CD4-positive, alpha-beta T cell treated with Interleukin-1 beta for 1 hour (primary cell): ENCODE results near the gene RPL12.
A peak's percentile ranks its signal among the peaks of the same experiment; 100 is the strongest.

Source experiments
- DNase-seq, 2 donors: peaks; one replicate each; pipeline ENCODE4 v3.0.0-alpha.2; 2020 to 2022

RPL12 gene

DNA sequence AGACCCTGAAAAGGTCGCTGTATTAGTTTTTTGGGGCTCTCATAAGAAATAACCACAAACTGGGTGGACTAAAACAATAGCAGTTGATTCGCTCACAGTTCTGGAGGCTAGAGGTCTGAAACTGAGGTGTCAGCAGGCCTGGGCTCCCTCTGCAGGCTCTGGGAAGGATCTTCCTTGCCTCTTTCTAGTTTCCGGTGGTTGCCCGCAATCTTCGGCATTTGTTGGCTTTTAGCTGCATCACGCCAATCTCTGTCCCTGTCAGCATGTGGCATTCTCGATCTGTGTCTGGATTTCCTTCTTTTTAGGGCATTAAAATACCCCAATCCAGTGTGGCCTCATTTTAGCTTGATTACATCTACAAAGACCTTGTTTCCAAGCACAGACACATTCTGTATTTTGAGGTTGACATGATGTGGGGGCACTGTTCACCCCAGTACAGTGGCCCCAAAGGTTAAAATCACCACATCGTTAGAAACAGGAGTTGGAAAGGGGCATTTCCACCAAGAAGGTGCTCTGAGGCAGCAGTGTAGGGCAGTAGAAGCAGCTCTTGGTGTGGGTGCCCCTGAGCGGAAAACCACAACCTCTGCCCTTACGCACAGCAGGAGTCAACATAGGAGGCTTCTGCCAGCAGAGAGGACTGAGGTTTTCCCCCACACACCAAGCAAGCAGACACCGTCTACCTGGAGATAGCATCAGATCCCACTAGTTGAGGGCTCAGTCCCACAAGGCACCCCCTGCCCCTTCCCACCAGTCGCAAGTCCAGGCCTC is 13.5 kb downstream of the RPL12 start:
- peak; percentile 31 to 33 for DNase-seq

DNA sequence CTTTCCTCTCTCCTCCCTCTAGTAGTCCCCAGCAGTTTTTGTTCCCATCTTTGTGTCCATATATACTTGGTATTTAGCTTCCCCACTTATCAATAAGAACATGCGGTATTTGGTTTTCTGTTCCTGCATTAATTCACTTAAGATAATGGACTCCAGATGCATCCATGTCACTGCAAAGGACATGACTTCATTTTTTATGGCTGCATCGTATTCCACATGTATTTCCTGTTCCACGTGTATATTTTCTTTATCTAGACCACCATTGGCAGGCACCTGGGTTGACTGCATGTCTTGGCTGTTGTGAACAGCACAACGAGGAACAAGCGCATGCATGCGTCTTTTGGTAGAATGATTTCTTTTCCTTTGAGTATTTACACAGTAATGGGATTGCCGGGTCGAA is 20.8 kb downstream of the RPL12 start:
- no peak for DNase-seq

DNA sequence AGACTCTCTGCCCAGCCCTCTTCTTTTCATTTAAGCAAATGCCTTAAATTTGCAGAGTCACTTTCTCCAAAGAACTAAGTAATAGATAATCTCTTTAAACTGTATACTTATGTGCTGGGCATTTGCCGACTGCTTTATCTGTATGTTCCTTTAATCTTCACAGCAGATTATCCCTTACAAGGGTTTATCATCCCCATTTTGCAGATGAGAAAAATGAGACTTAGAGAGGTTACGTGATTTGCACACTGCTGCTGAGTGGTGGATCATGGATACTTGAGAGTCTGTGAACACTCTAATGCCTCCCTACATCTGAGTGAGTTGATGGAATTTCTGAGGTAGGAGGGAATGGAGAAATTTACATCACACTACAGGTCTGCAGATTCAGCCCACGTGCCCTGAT is 22.9 kb downstream of the RPL12 start:
- no peak for DNase-seq

DNA sequence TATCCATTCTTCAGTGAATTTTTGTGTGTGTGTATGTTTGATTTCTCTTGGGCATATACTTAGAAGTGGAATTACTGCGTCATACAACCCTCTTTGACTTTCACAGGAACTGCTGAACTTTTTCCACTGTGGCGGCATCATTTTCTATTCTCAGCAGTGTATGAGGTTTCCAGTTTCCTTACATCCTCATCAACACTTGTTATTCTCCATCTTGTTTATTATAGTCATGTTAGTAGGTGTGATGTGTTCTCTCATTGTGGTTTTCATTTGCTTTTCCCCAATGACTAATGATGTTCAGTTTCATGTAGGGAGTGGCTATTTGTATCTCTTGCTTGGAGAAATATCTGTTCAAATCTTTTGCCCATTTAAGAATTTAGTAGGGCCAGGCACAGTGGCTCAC is 24.4 kb downstream of the RPL12 start:
- DNase-seq: no peak

DNA sequence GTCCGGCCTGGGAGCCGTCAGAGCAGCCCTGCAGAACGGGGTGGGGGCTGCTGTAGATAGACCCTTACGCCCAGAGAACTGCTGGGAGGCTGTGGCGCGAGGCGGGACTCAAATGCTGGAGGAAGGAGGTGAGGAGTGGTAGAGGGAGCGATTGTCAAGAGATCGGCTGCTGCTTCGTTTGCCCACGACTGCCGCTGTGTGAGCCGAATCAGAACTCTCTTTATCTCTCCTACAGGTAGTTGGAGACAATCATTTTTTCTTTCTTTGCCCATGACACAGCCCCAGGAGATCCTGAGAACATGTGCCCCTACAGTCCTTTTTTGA is 26.6 kb downstream of the RPL12 start:
- peak in 1 of 2 donors; percentile 27 for DNase-seq

DNA sequence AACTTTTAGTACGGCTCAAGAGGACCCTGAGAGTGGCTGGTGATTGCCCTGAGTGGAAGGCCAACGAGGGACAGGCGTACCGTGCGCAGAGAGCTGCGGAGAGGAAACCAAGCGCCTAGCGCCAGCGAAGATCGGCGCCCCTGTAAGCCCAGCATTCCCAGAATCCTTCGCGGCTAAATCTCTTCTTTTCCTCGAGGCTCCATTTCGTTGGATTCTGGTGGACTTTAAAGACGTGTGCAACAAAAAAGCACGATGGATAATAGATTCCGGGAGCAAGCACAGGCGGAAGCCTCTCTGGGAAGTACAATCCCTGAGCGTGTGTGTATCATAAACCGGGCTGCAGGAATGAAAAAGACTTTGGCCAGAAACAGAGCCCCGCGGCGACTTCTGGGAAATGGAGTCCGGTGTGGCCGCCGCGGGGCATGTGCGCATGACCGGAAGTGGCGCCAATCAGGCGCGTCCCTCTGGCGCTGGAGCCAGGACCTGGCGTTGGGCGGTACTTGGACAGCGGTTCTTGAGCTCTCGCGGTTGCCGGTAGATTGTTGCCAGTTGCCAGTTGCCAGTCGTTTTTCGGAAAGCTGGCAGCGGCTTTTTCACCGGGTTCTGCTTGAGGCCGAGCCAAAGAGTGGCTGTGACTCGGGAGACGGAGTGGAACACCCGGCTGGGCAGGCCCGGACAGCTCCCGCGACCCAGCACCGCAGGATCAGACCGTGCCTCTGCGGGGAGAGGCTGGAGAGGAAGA is 27.1 kb downstream of the RPL12 start, which contains the start of gene ZNF79:
TSS of gene ZNF79 (plus strand) at position 449 of the 742 bp plus-strand sequence. CDS start 406 bp downstream, outside the sequence.
- peak; percentile 89 to 90 for DNase-seq

DNA sequence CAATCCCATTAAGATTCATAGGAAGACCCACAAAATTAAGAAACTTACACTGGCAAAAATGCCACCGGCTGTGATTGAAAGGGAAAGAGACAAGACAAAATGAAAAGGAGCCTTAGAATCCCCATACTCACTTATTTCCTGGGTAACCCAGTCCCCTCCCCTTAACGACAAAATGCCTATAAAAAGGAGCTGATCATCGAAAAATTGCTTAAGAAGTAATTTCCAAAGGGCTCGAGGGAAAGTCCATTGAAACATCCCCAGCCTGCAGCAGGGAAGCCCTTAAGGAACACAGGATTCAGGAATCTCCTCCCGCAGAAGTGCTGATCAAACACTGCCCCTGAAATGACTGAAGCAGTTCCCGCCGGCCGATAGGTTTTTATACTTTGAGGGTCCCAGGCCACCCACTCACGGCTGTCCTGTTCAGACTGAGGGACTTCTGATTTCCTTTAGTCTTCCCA is 27.7 kb downstream of the RPL12 start:
- DNase-seq: no peak

DNA sequence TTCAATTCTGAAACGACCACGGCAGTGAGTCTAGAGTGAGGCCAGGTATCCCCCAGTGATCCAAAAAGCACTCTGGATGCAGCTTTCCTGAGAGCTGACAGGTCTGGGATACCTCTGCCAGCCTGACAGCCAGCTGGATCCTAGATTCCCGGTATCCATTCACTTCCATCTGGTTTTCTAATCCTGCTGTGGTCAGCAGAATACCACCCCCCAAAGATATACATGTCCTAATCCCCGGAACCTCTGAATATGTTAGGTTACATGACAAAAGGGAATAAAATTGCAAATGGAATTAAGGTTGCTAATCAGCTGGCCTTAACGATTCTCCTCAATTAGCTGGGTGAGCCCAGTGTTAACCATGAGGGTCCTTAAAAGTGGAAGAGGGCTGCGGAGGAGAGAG is 28.4 kb downstream of the RPL12 start:
- no peak for DNase-seq

DNA sequence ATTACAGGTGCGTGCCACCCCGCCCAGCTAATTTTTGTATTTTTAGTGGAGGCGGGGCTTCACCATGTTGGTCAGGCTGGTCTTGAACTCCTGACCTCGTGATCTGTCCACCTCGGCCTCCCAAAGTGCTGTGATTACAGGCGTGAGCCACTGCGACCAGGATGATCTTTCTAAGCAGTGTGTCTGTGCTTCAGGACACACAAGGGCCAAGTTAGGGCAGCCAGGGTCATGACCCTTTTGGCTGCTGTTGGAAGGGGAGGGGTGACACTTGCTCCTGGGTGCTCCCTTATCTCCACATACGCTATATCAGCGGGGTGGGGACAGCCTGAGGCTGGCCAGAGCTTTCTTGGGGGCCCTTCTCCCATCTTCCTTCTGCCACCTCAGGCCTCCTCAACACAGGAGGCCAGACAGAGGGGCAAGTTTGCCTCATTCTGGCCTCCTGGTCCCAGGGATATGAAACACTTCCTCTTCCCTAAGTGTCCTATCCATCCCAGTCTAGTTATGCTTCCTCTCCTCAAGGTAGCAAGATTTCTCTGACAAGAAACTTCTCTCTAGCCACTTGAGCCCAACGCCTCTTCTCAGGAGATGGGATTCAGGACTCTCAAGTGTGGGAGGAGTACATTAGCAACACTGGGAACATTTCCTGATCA is 28.9 kb downstream of the RPL12 start:
- DNase-seq: no peak

DNA sequence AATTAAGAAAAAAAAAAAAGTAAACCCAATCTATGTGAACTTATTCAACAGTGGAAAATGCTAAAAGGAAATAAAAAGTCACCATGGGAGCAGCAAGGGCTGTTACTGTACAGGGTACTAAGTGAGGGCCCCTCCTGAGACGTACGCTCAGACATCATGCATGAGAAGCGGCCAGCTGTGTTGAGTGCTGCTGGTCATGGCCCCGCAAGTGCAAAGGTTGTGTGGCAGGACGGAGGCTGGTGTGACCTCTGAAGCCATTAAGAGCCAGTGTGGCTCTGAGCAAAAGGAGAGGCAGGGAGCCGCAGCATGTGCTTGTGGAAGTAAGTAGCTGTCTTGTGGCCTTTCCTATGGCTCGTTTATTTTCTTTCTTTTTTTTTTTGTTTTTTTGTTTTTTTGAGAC is 30.1 kb downstream of the RPL12 start:
- no peak for DNase-seq

DNA sequence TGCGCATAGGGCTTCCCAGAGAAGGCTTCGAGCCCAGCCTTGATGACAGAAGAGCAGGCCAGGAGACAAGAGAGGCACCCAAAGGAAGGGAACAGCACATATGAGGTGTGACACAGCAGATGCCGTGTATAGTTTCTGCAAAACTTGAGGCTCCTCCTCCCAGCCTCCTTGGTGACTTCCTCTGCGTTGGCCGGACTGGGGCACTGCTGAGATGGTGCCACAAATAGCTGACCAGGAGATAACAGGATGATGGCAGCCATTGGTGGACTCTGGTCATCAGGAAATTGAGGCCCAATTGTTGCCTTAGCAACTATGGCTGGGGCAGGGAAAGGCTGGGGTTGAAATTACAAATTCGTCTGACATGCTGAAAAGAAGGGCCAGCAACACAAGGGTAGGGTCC is 31.9 kb downstream of the RPL12 start:
- DNase-seq: no peak

DNA sequence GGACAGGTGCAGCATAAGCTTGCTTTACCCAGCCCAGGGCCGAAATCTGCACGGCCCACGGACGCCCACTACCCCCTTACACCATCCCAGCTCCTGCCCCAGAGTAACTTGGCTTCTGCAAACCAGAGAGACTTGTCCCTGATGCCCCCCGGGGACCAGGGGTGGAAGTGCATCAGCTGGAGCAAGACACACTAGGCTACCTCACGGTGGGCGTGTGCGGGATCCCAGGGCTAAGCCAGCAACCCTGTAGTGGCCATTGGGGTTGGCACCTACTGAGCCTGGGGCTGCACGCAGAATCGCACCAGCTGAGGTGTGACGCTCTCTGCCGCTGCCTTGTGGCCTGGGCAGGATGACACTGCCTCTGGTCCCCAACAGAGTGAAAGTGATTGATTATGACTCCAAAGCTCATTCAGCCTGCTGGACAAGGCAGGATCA is 33.2 kb downstream of the RPL12 start:
- peak; percentile 38 to 44 for DNase-seq

DNA sequence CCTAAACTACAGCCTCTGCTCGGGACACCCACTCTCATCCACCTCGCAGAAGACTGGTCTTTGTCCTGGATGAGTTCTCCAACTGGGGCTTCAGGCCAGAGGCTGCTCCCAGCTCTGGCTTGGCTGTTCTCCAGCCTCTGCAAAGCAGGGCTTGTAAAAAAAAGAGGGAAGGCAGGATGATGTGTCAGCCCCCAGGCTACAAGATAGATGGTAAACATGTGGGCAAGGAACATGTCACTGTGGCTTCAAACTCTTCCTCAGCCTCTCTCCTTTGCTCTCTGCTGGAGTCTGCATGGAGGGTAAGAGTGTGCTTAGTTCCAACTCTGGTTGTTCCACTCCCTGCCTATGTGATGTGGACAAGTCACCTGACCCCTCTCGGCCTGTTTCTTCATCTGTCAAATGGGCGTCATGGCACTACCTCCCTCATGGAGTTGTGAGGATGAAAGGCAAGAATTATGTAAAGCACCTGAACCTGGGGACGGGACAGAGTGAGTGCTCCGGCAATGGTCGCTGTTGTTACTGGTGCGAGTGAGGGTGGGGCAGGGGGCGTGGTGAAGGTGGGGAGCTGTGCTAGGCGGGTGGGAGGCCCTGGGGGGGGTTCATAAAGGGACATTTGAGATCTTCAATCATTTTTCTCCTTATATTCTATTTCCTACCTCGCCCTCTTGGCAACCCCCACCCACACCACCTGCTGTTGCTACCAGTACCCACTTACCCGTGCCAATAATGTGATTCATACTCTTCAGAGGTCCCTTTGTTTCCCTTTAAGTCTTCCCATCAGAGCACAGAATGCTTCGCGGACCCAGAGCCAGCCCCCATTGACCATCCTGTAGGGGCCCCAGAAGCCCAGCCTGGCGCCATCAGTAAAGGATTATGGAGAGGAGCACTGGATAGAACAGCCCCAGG is 33.8 kb downstream of the RPL12 start:
- DNase-seq: no peak

DNA sequence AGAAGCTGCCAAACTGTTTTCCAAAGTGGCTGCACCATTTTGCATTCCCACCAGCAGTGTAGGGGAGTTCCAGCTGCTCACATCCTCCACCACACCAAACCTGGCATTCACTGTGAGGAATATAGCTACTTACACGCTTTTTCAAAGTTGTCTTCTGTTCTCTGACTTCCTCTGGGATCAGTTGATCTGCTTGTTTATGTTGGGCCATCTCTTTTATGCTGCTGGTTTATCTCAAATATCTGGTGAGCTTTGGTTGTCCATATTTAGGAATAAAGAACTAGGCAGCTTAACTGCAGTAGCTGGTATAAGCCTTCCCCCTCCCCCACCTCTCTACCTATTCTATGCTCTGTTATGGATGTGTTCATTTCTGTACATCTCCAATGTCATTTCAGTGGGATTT is 35.5 kb downstream of the RPL12 start:
- DNase-seq: no peak

DNA sequence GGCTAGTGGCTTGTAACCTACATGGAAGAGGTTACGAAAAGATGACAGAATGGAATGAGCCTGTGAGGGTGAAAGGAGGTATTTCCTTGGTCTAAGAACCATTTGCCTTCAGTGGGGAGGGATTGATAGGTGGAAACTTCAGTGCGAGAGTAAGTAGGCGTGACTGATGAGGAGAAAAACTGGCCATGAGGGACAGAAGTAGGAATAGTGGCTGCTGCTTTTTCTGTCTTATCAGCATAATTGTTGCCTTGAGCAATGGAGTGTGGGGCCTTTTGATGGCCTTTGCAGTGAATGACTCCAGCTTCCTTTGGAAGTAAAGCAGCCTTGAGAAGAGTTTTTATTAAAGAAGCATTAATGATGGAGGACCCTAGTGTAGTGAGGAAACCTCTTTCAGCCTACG is 36.1 kb downstream of the RPL12 start:
- no peak for DNase-seq

DNA sequence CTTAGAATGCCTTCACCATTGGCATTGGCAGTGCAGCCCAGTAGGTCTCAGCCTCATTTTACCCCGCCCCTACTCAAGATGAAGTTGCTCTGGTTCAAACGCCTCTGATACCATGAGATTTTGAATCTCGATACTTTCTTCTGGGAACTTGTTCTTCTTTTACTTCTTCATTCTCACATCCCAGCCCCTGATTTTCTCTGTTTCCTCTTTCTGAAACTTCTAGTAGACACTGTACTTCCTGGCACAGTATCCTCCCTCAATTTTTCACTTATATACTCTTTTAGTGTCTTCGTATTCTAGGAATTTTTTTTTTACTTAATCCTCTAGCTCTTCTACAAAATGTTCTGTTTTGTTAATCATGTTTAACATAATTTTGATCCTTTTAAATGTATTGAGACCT is 40.1 kb downstream of the RPL12 start:
- no peak for DNase-seq

DNA sequence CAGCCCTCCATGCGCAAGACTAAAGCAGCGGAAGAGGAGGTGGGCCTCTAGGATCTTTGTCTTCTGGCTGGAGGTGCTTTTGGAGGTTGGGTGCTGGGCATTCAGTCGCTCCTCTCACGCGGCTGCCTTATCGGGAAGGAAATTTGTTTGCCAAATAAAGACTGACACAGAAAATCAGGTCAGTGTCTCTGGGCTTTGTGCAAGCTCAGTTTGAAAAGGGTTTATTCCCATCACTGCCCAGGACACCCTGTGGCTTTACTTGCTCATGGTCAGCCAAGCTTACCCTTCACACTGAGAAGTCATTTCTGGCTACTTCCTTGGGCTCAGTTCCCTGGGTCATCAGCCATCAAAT is 43.7 kb downstream of the RPL12 start:
- DNase-seq: no peak

DNA sequence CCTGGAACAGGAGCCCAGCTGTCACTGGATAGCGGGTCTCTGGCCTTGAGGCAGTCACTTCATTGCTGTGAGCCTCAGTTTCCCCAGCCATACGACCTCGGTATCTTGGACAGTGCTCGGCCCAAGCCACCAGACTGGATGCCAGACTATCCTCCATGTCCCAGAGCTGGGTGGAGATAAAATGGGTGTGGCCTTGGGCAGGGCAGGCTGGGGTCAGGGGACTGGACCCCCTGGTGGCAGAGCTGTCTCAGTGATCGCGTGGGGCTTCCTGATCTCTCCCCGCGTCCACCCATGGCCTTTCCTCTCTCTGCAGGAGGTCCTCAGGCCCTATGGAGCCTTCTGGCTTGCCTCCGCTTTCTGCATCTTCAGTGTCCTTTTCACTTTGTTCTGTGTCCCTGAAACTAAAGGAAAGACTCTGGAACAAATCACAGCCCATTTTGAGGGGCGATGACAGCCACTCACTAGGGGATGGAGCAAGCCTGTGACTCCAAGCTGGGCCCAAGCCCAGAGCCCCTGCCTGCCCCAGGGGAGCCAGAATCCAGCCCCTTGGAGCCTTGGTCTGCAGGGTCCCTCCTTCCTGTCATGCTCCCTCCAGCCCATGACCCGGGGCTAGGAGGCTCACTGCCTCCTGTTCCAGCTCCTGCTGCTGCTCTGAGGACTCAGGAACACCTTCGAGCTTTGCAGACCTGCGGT is 44.3 kb downstream of the RPL12 start:
- DNase-seq: no peak

DNA sequence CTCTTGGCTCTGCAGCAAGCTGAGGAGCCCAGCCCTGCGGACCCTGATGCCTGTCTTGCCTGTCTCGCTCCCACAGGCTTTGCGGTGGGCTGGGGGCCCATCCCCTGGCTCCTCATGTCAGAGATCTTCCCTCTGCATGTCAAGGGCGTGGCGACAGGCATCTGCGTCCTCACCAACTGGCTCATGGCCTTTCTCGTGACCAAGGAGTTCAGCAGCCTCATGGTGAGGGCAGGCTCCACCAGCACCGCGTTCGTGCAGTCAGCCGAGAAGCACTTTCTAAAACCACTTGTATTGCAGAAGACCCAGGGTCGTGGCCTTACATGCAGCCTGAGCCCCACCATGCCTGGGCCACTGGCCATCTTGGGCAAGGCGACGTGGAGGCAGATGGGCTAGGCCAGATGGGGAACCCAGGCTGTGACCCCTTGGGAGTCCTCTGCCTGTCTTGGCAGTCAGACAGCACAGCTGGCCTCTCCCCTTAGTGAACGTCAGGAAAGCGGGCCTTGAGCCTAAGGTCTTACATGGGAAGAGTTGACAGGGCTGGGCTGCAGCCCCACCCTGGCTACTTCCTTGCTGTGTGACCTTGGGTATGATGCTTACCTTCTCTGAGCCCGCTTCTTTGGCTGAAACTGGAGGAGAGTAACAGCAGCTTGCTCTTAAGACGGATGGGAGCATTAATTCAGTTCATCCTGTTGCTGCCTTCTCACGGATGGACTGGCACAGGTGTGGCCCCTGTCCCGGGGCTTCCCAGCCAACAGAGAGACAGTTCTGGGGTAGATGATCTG is 45.7 kb downstream of the RPL12 start:
- DNase-seq: no peak

DNA sequence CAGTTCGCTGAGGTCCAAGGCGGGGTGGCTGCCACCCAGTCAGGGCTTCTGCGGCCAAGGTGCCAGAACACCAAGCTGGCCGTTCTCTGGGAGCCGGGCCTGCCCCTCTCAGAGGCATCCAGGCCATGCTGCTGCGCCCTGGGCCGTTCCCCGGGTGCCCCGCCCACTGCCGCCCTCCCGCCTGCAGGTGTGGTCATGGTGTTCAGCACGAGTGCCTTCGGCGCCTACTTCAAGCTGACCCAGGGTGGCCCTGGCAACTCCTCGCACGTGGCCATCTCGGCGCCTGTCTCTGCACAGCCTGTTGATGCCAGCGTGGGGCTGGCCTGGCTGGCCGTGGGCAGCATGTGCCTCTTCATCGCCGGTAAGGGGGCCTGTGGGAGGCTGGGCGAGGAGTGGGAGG is 46.6 kb downstream of the RPL12 start:
- DNase-seq: no peak

DNA sequence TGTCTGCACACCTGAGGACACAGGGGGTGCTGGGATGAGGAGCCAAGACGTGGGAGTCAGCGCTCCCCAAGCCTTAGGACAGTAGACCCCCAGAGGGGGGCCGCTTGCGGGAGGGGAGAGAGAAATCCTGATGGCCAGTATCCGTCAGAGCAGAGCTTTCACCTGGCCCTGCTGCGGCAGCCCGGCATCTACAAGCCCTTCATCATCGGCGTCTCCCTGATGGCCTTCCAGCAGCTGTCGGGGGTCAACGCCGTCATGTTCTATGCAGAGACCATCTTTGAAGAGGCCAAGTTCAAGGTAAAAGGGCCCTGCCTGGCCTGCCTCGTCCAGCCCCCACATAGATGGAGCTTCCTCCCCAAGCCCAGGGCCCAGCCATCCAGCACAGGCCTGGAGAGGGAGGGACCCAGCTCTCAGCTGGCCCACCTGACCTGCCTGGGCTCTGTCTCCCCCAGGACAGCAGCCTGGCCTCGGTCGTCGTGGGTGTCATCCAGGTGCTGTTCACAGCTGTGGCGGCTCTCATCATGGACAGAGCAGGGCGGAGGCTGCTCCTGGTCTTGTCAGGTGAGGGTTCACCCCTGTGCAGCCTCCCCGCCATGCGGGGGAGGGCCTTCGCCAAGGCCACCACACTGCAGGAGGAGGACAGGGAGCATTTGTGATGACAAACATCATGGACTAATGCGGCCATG is 47.6 kb downstream of the RPL12 start:
- no peak for DNase-seq
